ENCODE data around the gene TTC1.
A peak's percentile ranks its signal among the peaks of the same experiment; 100 is the strongest.
"Not testable (repeated sequence)": the region's sequence is repeated elsewhere in the genome, so short reads cannot be mapped to it uniquely, and the experiment has no call there.

Gene TTC1, protein sequence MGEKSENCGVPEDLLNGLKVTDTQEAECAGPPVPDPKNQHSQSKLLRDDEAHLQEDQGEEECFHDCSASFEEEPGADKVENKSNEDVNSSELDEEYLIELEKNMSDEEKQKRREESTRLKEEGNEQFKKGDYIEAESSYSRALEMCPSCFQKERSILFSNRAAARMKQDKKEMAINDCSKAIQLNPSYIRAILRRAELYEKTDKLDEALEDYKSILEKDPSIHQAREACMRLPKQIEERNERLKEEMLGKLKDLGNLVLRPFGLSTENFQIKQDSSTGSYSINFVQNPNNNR

DNA sequence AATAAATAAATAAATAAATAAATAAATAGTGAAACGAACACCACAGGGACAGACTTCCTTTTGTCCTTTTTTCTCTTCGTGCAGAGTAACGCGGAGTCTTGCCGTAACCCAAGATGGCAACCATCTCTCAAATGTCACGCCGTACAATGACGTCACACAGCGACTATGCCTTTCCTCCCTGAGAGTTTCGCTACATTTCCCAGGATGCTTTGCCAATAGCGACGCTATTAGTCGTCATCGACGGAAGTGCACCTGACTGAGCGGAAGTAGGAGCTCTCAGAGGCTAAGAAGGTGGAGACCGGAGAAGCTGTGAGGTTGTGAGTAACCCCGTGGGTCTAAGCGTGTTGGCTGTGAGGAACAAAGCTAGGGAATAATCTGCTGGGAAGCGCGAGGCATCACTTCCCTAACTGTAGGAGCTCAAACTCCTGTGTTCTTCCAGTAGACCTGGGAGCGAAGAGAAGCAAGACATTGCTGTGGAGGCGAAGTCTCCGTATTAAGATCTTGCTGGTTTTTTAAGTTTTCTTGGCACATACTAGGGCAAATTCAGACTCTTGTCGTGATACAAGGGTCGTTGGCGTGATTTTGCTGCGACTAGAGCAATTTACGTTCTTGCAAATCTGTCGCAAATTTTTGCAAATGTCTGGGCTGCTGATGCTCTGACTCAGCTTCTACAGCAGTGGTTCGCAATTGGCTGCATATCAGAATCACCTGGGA, at the start of gene TTC1:
Gene TTC1, plus strand, starts transcription at position 263 of the 714 bp plus-strand sequence. CDS start 1,390 bp downstream, outside the sequence.
- peak within 1 kb of the TSS; percentile 89 for H3K4me3 Mint-ChIP-seq

DNA sequence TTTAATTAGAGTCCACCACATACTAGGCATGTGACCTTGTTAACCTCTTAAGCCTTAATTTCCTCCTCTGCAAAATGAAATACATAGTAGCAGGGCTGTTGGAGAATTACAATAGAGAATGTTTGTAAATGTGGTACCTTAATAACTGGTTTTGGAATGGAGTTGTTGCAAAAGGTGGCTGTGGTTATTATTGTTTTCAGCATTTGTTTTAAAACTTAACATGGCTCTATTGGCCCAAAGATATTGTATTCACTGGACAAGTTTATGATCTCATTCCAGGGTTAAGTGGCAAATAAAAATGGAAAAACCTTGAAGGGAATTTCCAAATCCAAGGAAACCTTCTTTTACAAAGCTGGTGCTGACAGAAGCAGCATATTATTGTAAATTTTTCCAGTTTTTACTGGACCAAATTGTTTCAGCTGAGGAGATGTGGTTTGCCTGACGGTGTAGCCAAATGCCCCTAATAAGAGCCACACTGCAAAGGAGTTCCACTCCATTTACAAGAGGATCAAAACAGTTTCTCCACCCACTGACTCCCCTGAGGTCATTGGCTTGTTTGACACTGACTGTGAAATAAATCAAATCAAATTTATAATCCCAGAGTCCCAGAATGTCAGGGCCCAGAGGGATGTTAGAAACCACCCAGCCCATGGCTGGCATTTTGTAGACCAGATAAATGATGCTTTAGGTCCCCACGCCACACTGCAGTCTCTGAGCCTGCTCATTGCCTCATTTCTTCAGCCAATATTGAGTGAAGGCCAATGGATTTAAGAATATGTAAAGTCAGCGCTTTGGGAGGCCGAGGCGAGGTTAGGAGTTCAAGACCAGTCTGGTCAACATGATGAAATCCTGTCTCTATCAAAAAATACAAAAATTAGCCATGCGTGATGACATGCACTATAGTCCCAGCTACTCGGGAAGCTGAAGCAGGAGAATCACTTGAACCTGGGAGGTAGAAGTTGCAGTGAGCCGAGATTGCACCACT, 47.5 kb upstream of the TTC1 start:
- peaks cover 7% of the 10 kb centered on the region for H3K4me1 Mint-ChIP-seq
- no peaks in the 10 kb centered on the region for H3K9me3 Mint-ChIP-seq
- H3K27ac Mint-ChIP-seq = no peak overlapping the region
- peaks cover 18% of the 10 kb centered on the region for H3K27me3 Mint-ChIP-seq
- no peaks in the 10 kb centered on the region for H3K36me3 Mint-ChIP-seq
- no peak overlapping the region for H3K4me3 Mint-ChIP-seq
- no peak for ATAC-seq

More for the DNA sequence above, at the start of gene TTC1:
- Mint-ChIP-seq H3K9me3 (no peaks in the 10 kb centered on the region), H3K4me1 (peaks cover 24% of the 10 kb centered on the region), H3K27me3 (no peaks in the 10 kb centered on the region), H3K36me3 (peaks cover 16% of the 10 kb centered on the region), H3K27ac (peak within 1 kb of the TSS; percentile 91)
- ATAC-seq = peak; percentile 100

DNA sequence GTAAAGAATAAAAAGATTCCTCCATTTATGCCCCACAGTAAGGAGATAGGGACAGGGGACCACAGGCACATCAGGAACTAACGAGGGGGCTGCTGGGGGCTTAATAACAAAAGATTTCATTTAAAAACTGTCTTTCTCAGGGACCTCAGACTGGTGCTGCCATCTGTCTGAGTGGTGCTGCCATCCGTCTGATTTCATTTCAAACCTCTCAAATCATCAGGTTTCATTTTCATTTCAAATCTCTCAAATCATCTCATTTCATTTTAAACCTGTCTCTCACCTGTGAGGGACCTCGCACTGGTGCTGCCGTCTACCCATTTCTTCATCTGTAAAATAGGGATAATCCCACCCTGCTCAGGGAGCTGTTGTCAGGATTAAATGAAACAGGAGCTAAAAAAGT, 46.7 kb upstream of the TTC1 start:
- no peaks in the 10 kb centered on the region for H3K9me3 Mint-ChIP-seq
- H3K36me3 Mint-ChIP-seq = no peaks in the 10 kb centered on the region
- peaks cover 7% of the 10 kb centered on the region for H3K4me1 Mint-ChIP-seq
- H3K4me3 Mint-ChIP-seq = no peak overlapping the region
- ATAC-seq = no peak
- H3K27ac Mint-ChIP-seq = no peak overlapping the region
- H3K27me3 Mint-ChIP-seq = peaks cover 22% of the 10 kb centered on the region

DNA sequence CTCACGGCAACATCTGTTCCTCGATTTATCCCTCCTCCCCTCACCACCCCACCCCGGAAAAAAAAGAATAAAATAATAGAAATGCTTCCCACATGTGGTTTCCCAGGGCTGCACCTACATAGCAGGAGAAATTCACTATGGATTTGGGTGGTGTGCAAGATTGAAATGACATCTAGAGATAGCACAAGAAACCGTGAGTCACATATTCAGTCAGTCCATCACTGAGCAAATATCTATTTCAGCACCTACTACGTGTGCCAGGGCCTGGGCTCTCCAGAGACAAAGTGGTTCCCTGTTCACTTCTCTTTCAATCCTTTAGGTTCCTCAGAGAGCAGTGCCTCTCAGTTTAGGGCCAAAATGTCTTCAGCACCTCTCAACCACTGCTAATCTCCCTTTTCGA, 45.0 kb upstream of the TTC1 start:
- Mint-ChIP-seq H3K36me3 (no peaks in the 10 kb centered on the region), H3K27me3 (peaks cover 31% of the 10 kb centered on the region), H3K4me1 (peaks cover 7% of the 10 kb centered on the region), H3K4me3 (no peak overlapping the region), H3K9me3 (no peaks in the 10 kb centered on the region), H3K27ac (no peak overlapping the region)
- no peak for ATAC-seq

DNA sequence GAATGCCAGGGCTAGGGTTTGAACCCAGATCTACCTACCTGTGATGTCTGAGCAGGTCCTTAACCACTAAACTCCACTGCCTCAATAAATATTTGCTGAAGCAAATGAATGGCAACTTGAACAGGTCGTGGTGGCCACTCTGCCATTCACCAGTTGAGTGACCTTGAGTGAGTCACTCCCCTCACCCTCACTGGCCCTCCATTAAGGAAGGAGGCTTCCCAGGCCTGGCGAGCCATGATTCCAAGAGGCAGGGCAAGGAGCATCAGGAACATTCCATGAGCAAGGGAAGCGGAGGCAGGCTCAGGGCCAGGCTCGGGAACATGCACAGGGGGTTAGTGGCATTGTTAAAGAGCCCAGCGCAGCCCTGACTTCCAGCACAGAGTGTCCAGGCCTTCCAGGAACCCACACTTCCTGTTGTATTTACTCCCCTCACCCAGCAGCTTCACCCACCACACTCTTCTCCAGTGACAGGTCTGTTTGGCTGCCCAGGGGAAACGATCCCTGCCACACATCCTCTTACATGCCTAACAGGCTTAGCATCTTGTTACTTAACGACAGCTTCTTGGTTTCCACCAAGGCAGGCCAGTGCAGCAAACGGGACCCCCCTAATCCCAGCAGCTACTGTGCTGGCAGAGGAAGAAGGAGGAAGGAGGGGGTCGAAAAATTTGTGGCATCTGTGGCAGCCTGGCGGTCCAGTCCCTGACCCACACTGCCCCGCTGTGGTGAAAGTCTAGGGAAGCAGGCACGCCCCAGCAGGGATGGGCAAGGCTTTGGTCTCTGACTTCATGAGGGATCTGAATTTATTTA, 43.7 kb upstream of the TTC1 start:
- Mint-ChIP-seq H3K9me3 (no peaks in the 10 kb centered on the region), H3K36me3 (no peaks in the 10 kb centered on the region), H3K27me3 (peaks cover 41% of the 10 kb centered on the region), H3K4me1 (peaks cover 7% of the 10 kb centered on the region), H3K4me3 (no peak overlapping the region), H3K27ac (no peak overlapping the region)
- peak; percentile 53 for ATAC-seq

DNA sequence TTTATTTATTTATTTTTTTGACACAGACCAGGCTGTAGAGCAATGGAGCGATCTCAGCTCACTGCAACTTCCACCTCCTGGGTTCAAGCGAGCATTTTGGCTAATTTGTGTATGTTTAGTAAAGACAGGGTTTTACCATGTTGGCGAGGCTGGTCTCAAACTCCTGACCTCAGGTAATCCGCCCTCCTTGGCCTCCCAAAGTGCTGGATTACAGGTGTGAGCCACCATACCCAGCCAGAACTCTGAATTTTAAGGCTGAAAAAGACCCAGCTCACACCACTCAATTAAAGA, 43.2 kb upstream of the TTC1 start:
- ATAC-seq, H3K4me1 Mint-ChIP-seq, H3K9me3 Mint-ChIP-seq, H3K36me3 Mint-ChIP-seq, H3K4me3 Mint-ChIP-seq, H3K27ac Mint-ChIP-seq: not testable (repeated sequence)
- H3K27me3 Mint-ChIP-seq = peaks cover 46% of the 10 kb centered on the region

DNA sequence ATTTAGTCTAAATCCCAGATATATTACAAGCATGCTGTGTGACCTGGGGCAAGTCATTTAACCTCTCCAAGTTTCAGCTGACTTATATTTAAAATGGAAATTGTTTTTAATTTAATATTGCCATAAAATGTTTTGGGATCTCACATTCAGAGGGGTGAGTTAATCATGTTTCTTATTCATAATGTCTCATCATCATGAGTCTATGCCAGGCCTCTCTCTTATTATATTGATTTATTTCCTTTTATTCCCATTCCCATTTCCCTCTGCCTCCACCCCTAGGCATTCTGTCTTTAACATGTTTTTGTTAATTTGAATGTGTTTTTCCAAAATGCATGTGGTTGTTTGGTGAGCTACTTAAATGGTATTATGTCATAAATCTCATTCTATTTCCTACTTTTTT, 39.0 kb upstream of the TTC1 start:
- H3K27me3 Mint-ChIP-seq = peaks cover 80% of the 10 kb centered on the region
- H3K27ac Mint-ChIP-seq = no peak overlapping the region
- no peak for ATAC-seq
- peaks cover 3% of the 10 kb centered on the region for H3K9me3 Mint-ChIP-seq
- no peak overlapping the region for H3K4me3 Mint-ChIP-seq
- no peaks in the 10 kb centered on the region for H3K36me3 Mint-ChIP-seq
- peaks cover 16% of the 10 kb centered on the region for H3K4me1 Mint-ChIP-seq

DNA sequence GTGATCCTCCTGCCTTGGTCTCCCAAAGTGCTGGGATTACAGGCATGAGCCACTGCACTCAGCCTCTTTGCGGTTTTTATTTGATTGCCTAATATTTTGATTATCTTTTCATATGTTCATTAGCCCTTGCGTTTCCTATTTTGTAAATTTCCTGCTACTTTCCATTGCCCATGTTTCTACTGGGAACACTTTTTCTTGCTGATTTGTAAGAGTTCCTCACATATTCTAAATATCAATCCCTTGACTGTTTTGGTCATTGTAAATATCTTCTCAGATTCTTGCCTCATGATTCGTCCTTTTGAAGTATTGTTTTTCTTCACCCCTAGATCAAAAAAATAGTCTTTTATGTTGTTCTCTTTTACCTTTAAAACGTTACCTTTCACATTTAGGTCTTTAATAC, 37.9 kb upstream of the TTC1 start:
- H3K4me3 Mint-ChIP-seq = no peak overlapping the region

DNA sequence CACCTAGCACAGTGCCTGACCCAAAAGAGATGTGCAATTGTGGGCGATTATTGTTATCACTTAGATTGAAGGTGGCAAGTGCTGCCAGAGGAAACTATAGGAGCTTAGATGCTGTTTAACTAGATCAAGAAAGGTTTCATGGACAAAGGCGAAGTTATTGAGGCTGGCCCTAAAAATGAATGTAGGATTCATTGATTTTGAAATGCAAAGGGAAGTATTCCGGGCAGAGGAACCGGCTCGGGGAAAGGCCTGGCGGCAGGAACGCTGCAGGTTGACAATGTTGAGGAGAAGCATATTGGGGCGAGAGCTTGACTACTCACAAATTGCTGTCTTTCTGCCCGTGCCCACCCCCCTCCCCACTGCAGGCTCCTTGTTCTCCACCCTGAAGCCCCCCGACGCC, 37.4 kb upstream of the TTC1 start:
- H3K36me3 Mint-ChIP-seq = no peaks in the 10 kb centered on the region
- peaks cover 3% of the 10 kb centered on the region for H3K9me3 Mint-ChIP-seq
- H3K27ac Mint-ChIP-seq = no peak overlapping the region
- ATAC-seq = no peak
- no peak overlapping the region for H3K4me3 Mint-ChIP-seq
- H3K27me3 Mint-ChIP-seq = peaks cover 66% of the 10 kb centered on the region
- H3K4me1 Mint-ChIP-seq = peaks cover 9% of the 10 kb centered on the region

More for the DNA sequence above, 37.9 kb upstream of the TTC1 start:
- Mint-ChIP-seq H3K27ac (no peak overlapping the region), H3K4me1 (peaks cover 9% of the 10 kb centered on the region), H3K36me3 (no peaks in the 10 kb centered on the region), H3K27me3 (peaks cover 71% of the 10 kb centered on the region), H3K9me3 (peaks cover 3% of the 10 kb centered on the region)
- no peak for ATAC-seq

DNA sequence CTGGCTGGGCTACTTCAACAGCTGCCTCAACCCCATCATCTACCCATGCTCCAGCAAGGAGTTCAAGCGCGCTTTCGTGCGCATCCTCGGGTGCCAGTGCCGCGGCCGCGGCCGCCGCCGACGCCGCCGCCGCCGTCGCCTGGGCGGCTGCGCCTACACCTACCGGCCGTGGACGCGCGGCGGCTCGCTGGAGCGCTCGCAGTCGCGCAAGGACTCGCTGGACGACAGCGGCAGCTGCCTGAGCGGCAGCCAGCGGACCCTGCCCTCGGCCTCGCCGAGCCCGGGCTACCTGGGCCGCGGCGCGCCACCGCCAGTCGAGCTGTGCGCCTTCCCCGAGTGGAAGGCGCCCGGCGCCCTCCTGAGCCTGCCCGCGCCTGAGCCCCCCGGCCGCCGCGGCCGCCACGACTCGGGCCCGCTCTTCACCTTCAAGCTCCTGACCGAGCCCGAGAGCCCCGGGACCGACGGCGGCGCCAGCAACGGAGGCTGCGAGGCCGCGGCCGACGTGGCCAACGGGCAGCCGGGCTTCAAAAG, 36.9 kb upstream of the TTC1 start:
- Mint-ChIP-seq H3K36me3 (no peaks in the 10 kb centered on the region), H3K4me1 (peaks cover 9% of the 10 kb centered on the region), H3K9me3 (peaks cover 3% of the 10 kb centered on the region), H3K27ac (no peak overlapping the region), H3K27me3 (peaks cover 63% of the 10 kb centered on the region), H3K4me3 (no peak overlapping the region)
- peak; percentile 40 for ATAC-seq

DNA sequence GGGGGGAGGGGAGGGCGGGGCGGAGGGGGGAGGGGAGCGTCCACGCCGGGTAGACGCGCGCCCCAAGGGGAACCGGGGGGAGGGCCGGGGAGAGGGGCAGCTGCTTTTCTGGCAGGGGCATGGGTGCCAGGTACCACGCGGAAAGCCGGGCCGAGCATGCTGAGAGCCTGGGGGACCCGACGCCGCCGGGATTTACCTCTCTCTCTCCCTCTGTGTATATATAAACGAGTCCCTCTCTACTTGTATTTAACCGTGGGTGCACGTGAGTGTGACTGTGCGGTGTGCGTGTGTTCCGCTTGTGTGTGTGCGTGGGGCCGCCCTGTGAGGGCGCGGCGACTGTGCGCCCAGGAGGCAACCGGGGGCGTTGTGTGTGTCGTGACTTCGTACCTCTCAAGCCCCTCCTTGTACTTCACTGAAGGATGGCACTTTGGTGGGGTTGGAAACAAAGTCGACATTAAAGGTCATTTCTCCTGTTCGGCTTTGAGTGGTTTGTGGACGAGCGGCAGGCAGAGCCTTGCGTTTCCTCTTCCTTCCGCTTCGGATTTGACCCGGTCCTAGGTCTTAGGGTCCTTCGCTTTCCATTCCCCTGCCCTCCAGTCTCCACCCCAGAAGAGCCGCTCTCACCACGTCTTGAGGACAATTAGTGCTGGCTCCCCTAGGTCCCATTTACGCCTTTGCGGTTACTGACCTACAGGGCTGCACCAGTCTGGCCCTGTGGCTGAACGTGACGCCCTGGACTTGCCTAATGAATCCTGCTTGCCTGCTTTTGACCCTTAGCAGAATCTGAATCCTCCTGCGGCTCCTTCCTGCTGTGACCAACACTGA, 36.2 kb upstream of the TTC1 start:
- Mint-ChIP-seq H3K36me3 (no peaks in the 10 kb centered on the region), H3K27ac (no peak overlapping the region), H3K4me1 (peaks cover 9% of the 10 kb centered on the region), H3K27me3 (peaks cover 63% of the 10 kb centered on the region), H3K4me3 (peak overlapping the region; percentile 66), H3K9me3 (peaks cover 3% of the 10 kb centered on the region)
- ATAC-seq = no peak

DNA sequence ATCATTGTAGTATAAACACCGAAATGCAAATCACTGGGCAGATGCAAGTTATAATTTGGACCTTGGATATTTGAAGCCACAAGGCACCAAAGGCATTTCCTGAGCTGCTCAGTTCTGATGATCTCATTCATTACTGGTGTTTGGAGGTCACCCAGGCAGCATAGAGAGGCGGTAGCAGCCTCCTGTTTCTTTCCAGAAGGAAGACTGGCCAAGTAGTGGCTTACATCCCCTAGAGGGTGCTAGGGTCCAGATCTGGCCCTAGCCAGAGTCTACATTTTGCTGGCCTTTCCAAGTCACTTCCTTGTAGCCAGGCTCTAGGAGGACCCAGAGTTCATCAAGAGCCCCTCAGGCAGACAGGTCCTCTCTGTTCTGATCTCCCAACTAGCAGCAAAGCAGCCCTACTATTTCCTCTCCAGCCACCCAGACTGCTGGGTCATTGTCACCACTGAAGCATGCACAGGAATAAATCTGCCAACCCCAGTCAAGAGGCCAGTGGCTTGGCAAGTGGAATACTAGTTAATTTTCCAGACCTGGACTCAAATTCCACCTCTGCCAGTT, 33.4 kb upstream of the TTC1 start:
- Mint-ChIP-seq H3K36me3 (no peaks in the 10 kb centered on the region), H3K27me3 (peaks cover 54% of the 10 kb centered on the region), H3K27ac (no peak overlapping the region), H3K4me1 (peaks cover 9% of the 10 kb centered on the region), H3K4me3 (no peak overlapping the region), H3K9me3 (peaks cover 3% of the 10 kb centered on the region)
- no peak for ATAC-seq

DNA sequence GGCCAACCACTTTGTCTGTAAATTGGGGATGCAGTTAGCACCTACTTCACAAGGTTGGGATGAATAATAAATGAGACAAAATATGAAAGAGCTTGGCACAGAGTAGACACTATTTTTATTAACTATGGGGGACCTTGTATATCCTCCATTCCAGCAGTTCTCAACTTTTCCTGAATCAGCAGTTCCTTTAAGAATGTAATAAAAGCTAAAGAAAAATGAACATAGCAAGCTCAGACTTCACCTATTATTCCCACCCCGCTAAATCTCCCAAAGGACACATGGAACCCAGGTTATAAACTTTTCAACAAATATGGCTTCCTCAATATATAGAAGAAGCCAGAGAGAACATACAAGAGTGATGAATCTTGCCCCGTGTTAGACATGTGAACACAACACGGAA, 32.0 kb upstream of the TTC1 start:
- peaks cover 9% of the 10 kb centered on the region for H3K4me1 Mint-ChIP-seq
- peaks cover 3% of the 10 kb centered on the region for H3K9me3 Mint-ChIP-seq
- no peak for ATAC-seq
- no peak overlapping the region for H3K4me3 Mint-ChIP-seq
- no peak overlapping the region for H3K27ac Mint-ChIP-seq
- H3K36me3 Mint-ChIP-seq = no peaks in the 10 kb centered on the region
- H3K27me3 Mint-ChIP-seq = peaks cover 41% of the 10 kb centered on the region

DNA sequence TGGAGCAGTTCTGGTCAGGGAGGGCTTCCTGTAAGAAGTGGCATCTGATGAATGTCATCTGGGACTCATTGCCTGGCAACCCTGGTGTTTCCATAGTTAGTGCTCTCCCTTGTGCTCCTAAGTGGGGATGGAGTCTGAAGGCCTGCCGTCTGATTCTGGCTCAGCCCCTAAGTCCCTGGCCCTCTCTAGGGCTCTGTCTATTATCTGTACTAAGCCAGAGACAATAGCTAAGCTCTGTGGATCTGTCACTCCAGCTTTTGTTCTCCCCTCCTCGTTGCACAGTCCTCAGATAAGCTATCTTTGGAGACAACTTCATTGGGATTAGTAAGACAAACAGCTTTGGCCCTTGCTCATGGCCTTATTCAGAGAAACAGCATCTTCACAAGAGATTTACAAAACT, 30.6 kb upstream of the TTC1 start:
- no peak overlapping the region for H3K27ac Mint-ChIP-seq
- H3K9me3 Mint-ChIP-seq = peaks cover 3% of the 10 kb centered on the region
- H3K27me3 Mint-ChIP-seq = peaks cover 31% of the 10 kb centered on the region
- H3K4me1 Mint-ChIP-seq = no peaks in the 10 kb centered on the region
- H3K4me3 Mint-ChIP-seq = no peak overlapping the region
- no peak for ATAC-seq
- H3K36me3 Mint-ChIP-seq = no peaks in the 10 kb centered on the region
